GM21390 (cell line): ENCODE measurements around the gene STX18.

Experiments used
- ATAC-seq: cut with Tn5 transposase; IDR thresholded peaks from one replicate; pipeline ENCODE4 v1.9.1; 2021; ENCODE audit not compliant: unreplicated experiment

Gene STX18

GRCh38 chr4:4387531-4388310 is 154.1 kb downstream of the STX18 start:
- no peak for ATAC-seq

DNA sequence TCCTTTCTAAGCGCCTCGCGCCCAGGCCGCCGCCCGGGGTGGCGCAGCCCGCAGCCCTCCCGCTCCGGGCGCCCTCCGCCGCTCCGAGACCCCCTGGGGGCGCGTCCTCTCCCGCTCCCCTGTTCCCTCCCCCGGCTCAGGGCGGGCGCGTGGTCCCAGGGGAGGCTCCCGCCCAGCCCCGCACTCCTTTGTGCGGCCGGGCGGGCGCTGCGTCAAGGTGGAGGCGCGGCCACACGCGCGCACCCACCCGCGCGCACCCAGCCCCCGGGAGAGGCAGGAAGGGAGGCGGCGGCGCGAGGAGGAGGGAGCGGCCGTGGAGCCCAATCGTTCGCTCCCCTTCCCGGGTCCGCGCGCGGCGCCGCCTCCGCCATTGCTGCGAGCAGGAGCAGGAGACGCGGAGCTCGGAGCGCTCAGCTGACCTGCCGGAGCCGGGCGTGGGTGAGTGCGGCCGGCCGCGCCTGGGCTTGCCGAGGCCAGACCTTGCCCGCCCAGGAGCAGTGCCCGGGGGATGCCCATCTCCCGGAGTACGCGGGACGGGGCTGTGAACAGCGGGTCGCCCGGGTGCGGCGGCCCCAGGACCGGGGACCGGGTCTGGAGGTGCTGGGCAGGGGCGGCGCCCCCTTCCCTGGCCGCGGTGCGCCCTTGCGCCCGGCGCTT is 155.0 kb downstream of the STX18 start, which contains the start of gene NSG1:
Gene NSG1 (plus strand): TSS at position 367 of the 657 bp plus-strand sequence. CDS start 528 bp downstream, outside the sequence.
- no peak for ATAC-seq

DNA sequence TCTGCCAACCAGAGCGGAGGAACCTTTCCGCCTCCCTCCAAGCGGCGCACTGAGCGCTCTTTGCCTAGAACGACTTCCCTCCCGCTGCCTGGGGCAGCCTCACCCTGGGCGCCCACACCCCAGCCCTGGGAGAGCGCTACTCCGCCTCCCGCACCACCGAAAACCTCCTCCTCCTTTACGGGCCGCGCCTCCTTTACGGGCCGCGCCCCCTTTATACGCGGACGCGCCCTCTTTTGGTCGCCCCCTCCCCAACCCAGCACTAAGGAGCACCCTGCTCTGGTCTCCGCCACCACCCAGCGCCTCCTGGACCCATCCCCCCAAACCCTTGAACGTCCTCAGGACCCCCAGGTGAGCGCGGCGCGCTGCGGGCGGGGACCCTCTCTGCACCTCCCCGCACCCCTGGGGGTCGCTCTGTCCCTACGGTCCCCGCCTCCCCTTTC is 155.5 kb downstream of the STX18 start:
- no peak for ATAC-seq

- no peak for ATAC-seq
Observed at GRCh38 chr4:4385729-4386295, 156.0 kb downstream of the STX18 start.

GRCh38 chr4:4384837-4385236 is 157.0 kb downstream of the STX18 start:
- ATAC-seq: no peak

- no peak for ATAC-seq
Observed at GRCh38 chr4:4383085-4383484, 158.8 kb downstream of the STX18 start.

DNA sequence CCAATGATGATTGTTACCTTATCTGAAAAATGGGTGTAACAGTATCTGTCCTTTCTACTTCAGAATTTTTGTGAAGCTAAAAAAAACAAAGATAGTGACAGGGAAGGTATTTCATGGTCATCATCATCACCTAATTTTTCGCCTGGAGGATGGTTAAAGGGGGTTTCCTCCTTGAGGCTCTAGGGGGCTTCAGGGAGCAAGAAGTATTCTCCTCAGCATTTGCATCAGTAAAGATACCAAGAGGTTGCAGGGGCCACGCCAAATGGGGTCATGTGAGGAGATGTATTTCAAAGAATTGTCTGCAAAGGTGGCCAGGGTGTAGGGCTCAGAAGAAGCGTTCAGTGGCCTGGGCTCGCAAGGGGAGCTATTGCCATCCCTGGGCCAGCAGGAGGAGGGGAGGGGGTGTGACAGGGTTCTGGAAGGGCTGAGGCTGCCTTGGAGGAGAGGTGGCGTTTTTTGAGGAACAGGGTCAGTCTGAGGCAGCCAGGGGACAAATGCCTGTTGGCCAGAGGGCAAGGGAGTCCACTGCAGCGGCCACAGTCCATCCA is 162.2 kb downstream of the STX18 start:
- no peak for ATAC-seq

DNA sequence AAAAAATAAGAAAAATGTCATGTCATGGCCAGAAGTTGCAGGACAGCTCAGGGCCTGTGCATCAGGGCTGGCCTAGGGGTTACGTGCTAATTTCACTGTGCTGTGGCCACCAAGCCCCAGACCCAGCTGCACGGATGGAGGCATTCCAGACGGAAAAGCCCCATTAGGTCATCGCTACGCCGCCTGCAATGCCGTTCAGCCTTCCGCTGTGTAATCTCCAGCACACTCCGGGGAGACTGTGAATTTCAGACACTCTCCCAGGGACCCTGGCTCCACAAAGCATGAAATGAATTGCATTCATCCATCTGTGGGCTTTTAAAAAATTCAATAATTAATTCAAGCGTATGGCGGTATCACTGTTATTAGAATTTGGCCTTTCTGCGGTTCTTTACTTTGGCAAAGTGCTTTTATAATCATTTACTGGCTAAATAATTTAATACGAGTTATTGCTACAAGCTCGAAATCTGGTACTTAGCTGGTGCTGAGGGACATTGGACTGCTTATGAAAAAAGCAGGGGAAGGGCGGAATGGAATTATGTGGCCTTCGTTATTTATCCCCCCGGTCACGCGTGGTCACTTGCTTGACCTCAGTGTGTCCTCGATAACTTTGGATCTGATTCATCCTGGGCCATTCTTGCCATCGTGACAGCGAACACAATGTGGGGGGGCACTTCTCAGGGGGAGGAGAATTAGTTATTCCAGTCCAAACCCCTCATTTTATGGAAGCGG is 164.0 kb downstream of the STX18 start:
- no peak for ATAC-seq

GRCh38 chr4:4377191-4377590 is 164.7 kb downstream of the STX18 start:
- ATAC-seq: no peak

GRCh38 chr4:4376074-4376473 is 165.8 kb downstream of the STX18 start:
- no peak for ATAC-seq

GRCh38 chr4:4374388-4375098 is 167.3 kb downstream of the STX18 start:
- ATAC-seq: no peak
